K562 (cell line): ENCODE results near the gene MRPL41. TPM values are rescaled to one million over a fixed set of nuclear protein-coding genes. Genes with fewer than 3 reads are reported as not detected.

Source experiments
- CEBPG ChIP-seq, 3 experiments: fragments of 200-800 bp in 1 of 3; sonication (Bioruptor generic) in 1 of 3; sonication (generic) in 1 of 3; formaldehyde crosslinking in 1 of 3; IDR thresholded peaks in 2 of 3; conservative IDR thresholded peaks in 1 of 3; 2 replicates each; pipeline versions ENCODE4 v1.6.1 to v1.8.0; 2016 to 2022; ENCODE audit warnings: missing compliant biosample characterization in 2 of 3, missing genetic modification characterization in 2 of 3, mild to moderate bottlenecking in 1 of 3, missing genetic modification reagents in 1 of 3
- HDAC8 ChIP-seq: fragments of 450-650 bp; IDR thresholded peaks from 2 replicates; pipeline ENCODE4 v1.6.1; 2016; ENCODE audit warnings: mild to moderate bottlenecking, missing genetic modification characterization, moderate library complexity, missing compliant biosample characterization
- NEUROD1 ChIP-seq: fragments of 150-350 bp; IDR thresholded peaks from 2 replicates; pipeline ENCODE4 v1.6.1; 2014; ENCODE audit warnings: borderline replicate concordance, low read length, low read depth; ENCODE audit not compliant: partially characterized antibody
- OTX1 ChIP-seq: fragments of 450-650 bp; formaldehyde crosslinking; IDR thresholded peaks from 2 replicates; pipeline ENCODE4 v1.4.0; 2022; ENCODE audit warnings: mild to moderate bottlenecking
- RAD21 ChIP-seq, 2 experiments: fragments of 250-450 bp in 1 of 2; fragments of 450-650 bp in 1 of 2; sonication (Bioruptor Pico) in 1 of 2; formaldehyde crosslinking in 1 of 2; IDR thresholded peaks in 1 of 2; conservative IDR thresholded peaks in 1 of 2; 2 replicates each; pipeline versions ENCODE4 v1.4.0 to v1.8.0; 2020 to 2022; ENCODE audit warnings: mild to moderate bottlenecking in 2 of 2, moderate library complexity in 1 of 2
- RBM15 ChIP-seq: fragments of 200-400 bp; formaldehyde crosslinking; IDR thresholded peaks from 2 replicates; pipeline ENCODE4 v1.6.1; 2018; ENCODE audit warnings: mild to moderate bottlenecking, low read length, moderate library complexity; ENCODE audit not compliant: insufficient read depth
- TGIF2 ChIP-seq: sonication (generic); formaldehyde crosslinking; IDR thresholded peaks from 2 replicates; pipeline ENCODE4 v1.8.1; 2022; ENCODE audit warnings: mild to moderate bottlenecking, missing genetic modification reagents, moderate library complexity
- ZNF143 ChIP-seq: sonication (generic); formaldehyde crosslinking; IDR thresholded peaks from 2 replicates; pipeline ENCODE4 v1.9.0; 2022; ENCODE audit warnings: mild to moderate bottlenecking, missing genetic modification reagents
- polyA plus RNA-seq, 8 experiments: library from polyadenylated mRNA; depleted of rRNA in 4 of 8; stranded (reverse) in 5 of 8; unstranded in 3 of 8; fragments of >200 nt; fragmentation: Nextera tagmentation in 2 of 8; fragmentation: Illumina TruSeq in 1 of 8; extraction: Ambion mirVana in 2 of 8; extraction: Trizol in 1 of 8; gene quantifications; 2 replicates each; pipeline versions ENCODE4 v1.2.1 to v1.2.3, GENCODE V29; 2011 to 2014; ENCODE audit warnings: inconsistent platforms in 1 of 8, missing spikeins in 1 of 8
- total RNA-seq, 7 experiments: library from RNA; depleted of rRNA in 6 of 7; stranded (reverse); fragments of >200 nt in 6 of 7; fragmentation: Illumina TruSeq in 2 of 7; extraction: Trizol in 2 of 7; gene quantifications; 2 replicates each; pipeline versions ENCODE4 v1.2.1 to v1.2.3, GENCODE V29; 2011 to 2021; ENCODE audit warnings: low replicate concordance in 1 of 7
- TF ChIP-seq, protein P1 (sequence below): sonication (generic); formaldehyde crosslinking; IDR thresholded peaks from 2 replicates; pipeline ENCODE4 v1.8.1; 2022; ENCODE audit warnings: missing genetic modification reagents

Gene MRPL41
- total and polyA plus RNA-seq, 9 of the 15 experiments (the other 6 are each of a cell fraction or from before 2014, with no cell fraction given): 2.6 to 259 (median 21.6) TPM

DNA sequence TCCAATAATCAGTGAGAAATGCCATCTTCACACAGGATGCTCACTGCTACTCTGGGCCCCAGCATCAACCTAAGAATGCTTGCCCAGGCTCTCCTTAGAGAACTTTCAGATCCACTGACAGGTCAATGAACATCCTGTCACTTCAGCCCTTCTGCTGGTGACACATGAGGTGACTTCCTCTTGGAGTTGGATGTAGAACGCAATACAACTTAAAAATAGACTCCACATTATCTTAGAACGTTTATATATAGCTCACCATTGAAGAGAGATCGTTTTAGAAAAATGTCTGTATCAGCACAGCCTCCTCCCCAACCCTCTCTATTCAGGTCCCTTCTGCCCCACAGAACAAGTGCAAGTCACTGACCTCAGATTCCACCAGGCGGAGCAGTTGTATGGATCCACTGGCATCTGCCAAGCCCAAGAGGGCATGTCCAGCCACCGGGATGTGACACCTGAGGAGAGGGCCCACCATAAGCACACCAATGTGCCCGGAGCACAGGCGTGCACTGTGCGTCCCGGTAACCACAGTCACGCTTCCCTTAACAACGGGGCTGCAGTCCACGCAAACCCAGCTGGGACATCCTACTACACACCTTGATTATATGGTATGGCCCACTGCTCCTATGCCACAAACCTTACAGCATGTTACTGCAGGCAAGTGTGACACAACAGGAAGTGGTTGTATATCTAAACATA is 24.2 kb downstream of the MRPL41 start (continued):
- TF ChIP-seq, protein P1, sequence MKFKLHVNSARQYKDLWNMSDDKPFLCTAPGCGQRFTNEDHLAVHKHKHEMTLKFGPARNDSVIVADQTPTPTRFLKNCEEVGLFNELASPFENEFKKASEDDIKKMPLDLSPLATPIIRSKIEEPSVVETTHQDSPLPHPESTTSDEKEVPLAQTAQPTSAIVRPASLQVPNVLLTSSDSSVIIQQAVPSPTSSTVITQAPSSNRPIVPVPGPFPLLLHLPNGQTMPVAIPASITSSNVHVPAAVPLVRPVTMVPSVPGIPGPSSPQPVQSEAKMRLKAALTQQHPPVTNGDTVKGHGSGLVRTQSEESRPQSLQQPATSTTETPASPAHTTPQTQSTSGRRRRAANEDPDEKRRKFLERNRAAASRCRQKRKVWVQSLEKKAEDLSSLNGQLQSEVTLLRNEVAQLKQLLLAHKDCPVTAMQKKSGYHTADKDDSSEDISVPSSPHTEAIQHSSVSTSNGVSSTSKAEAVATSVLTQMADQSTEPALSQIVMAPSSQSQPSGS (CRISPR knock-in tag): no peak
- TF ChIP-seq OTX1 (CRISPR knock-in tag): no peak
- TF ChIP-seq RBM15: no peak
- 0 out of 2 replicates have a peak, but pooled peaks have one; percentile 5 for TF ChIP-seq CEBPG (CRISPR knock-in tag; IDR thresholded peaks at IDR 0.05)
- no peak; a peak in 1 of 4 replicates for TF ChIP-seq CEBPG (tag; conservative IDR thresholded peaks at IDR 0.05 in 1 of 2, IDR thresholded peaks at IDR 0.05 in 1 of 2)
- TF ChIP-seq HDAC8 (tag): no peak
- TF ChIP-seq ZNF143 (CRISPR knock-in tag): peak; percentile 58; the same call in 1 of the 2 replicates
- no peak for TF ChIP-seq TGIF2 (CRISPR knock-in tag)
- TF ChIP-seq RAD21 (CRISPR knock-in tag; conservative IDR thresholded peaks at IDR 0.05 in 1 of 2, IDR thresholded peaks at IDR 0.05 in 1 of 2): no peak
- TF ChIP-seq NEUROD1: no peak
- TF ChIP-seq, all 486 proteins: peak for 14
